ENCODE measurements around the gene RPLP2. TPM values are rescaled to one million over a fixed set of nuclear protein-coding genes. Genes with fewer than 3 reads are reported as not detected.
A peak's percentile ranks its signal among the peaks of the same experiment; 100 is the strongest.

Gene RPLP2
- total RNA-seq, 1 donor from 2014 or later, result 663 TPM

DNA sequence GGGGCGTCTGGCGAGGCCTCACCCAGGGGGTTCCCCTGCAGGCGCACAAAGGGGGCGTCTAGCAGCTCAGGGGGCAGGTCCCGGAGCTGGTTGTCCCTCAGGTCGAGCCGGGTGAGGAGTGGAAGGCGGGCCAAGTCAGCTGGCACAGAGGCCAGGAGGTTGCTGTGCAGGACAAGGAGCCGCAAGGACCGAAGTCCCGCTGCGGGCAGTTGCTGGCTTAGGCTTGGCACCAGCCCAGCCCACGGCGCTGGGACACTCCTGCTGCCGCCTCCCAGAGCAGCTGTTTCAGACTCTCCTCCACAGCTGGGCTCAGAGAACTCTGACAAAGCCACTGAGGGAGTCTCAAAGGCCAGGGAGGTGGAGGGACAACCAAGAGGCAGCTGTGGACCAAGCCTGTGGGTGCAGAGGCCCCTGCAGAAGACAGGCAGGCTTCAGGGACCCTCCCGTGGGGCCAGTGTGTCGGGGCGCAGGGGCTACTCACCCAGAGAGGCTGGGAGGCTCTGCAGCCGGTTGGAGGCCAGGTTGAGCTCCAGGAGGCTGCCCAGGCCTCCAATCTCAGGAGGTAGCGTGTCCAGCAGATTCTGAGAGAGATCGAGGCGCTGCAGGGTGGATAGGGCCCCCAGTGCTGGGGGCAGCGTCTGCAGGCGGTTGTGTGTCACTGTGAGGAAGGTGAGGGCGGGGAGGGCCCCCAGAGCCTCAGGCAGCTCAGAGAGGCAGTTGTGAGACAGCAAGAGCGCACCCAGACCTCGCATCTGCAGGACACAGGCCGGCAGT is 6.9 kb upstream of the RPLP2 start:
- no peak overlapping the region for H3K4me3 ChIP-seq (ENCODE audit: low read depth, low read length)
- TF ChIP-seq, protein P1, sequence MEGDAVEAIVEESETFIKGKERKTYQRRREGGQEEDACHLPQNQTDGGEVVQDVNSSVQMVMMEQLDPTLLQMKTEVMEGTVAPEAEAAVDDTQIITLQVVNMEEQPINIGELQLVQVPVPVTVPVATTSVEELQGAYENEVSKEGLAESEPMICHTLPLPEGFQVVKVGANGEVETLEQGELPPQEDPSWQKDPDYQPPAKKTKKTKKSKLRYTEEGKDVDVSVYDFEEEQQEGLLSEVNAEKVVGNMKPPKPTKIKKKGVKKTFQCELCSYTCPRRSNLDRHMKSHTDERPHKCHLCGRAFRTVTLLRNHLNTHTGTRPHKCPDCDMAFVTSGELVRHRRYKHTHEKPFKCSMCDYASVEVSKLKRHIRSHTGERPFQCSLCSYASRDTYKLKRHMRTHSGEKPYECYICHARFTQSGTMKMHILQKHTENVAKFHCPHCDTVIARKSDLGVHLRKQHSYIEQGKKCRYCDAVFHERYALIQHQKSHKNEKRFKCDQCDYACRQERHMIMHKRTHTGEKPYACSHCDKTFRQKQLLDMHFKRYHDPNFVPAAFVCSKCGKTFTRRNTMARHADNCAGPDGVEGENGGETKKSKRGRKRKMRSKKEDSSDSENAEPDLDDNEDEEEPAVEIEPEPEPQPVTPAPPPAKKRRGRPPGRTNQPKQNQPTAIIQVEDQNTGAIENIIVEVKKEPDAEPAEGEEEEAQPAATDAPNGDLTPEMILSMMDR (conservative IDR thresholded peaks at IDR 0.05; ENCODE audit: low read depth, low read length), result no peak

DNA sequence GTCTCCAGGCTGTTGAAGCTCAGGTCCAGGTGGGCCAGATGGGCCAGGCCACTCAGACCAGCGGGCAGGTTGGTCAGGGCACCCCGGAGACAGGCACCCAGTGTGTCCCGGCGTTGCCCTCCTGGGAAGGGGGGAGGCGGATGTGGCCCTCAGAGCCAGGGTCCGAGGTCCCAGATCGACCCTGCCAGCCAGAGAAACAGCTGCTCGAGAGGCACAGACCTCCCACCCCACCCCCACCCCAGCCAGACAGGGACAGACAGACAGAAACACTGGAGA is 6.4 kb upstream of the RPLP2 start:
- H3K4me3 ChIP-seq (ENCODE audit: low read depth, low read length), result no peak overlapping the region
- TF ChIP-seq, protein P1 (conservative IDR thresholded peaks at IDR 0.05; ENCODE audit: low read depth, low read length), result no peak

More for the DNA sequence above, 6.9 kb upstream of the RPLP2 start:
- no peak for DNase-seq (ENCODE audit: low read depth)

DNA sequence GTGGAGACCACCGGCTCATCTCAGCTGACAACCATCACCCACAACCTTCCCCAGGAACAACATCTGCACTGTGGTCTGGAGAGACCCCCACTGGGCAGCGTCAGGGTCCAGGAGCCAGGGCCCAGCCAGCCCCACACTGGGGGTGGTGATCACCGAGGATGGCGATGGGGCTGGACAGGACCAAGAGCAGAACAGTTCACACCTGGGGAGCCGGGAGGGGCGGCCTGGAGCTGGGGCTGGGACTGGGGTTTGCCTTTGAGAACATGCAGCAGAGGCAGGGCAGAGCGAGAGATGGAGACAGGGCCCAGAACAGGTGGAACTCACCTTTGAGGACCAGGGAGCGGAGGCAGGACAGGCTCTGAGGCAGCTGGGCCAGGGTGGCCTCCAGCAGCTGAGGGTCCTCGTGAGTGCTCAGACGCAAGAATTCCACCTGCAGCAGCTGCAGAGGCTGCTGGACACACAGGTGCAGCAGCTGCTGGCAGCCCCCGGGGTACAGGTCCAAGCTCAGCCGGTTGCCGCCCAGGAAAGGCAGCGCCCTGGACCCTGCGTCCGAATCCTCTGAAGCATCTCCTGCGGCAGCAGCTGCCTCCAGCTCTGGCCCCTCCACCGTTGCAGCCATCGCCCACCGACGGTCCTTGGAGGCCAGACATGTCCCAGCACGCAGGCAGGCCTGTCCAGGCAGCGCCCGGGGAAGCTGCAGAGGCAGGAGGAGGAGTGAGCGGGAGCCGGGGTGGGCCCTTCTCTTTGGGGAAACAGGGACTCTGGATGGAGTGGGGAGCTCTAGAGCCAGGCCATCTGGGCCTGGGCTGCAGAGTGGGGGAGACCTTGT is 5.8 kb upstream of the RPLP2 start:
- TF ChIP-seq, protein P1 (conservative IDR thresholded peaks at IDR 0.05; ENCODE audit: low read depth, low read length), result no peak
- DNase-seq (ENCODE audit: low read depth), result no peak

More for the DNA sequence above, 6.4 kb upstream of the RPLP2 start:
- DNase-seq (ENCODE audit: low read depth), result no peak

DNA sequence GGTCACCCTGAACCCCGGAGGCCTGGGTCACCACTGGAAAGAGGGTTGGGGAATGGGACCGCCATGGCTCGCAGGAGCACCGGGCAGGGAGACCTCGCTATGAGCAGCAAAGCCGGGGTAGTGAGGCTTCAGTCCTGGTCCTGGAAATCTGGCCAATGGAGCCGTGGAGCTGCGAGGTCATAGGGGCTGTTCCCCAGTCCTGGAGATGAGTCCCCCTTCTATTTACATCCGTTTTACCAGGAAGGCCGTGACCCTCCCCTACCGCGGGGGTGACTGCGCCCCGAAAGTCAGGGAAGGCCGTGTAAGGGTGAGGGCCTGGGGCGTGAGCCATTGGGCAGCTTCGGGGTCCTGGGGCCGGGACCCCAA is 5.2 kb upstream of the RPLP2 start:
- no peak for DNase-seq (ENCODE audit: low read depth)
- peak overlapping the region; percentile 70 for H3K4me3 ChIP-seq (ENCODE audit: low read depth, low read length)
- TF ChIP-seq, protein P1 (conservative IDR thresholded peaks at IDR 0.05; ENCODE audit: low read depth, low read length), result no peak

More for the DNA sequence above, 5.8 kb upstream of the RPLP2 start:
- H3K4me3 ChIP-seq (ENCODE audit: low read depth, low read length), result peak overlapping the region; percentile 70

DNA sequence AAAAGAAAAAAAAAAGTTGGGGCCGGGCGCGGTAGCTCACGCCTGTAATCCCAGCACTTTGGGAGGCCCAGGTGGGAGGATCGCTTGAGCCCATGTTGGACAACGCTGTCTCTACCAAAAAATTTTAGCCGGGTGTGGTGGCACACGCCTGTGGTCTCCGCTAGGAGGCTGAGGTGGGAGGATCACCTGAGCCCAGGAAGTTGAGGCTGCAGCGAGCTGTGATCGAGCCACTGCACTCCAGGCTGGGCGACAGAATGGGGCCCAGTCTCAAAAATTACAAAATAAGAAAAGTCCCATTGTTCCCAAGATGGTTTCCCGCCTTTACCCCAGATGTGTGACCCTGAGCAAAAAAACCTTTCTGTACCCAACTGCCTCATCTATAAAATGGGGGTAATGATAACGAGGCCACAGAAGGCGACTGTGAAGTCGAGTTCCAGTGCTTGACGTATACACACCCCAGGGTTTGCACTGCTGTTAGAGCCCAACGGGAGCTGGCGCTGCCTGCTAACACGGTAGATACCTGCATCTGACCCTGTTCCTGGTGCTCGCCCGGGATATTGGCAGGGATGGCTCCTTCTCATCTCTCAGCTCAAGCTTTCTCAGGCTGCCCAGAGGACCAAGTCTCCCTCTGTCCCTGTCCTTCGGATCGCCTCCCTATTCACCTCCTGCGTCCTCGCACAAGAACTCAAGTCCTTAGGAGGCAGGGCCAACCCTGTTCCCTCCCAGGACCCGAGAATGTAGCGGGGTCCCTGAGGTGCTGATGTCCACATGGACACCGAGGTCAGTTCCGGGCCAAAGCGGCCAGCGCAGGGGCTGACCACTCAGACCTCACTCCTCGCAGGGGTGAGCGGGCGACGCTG is 1.1 kb upstream of the RPLP2 start:
- peak overlapping the region; percentile 96 for H3K4me3 ChIP-seq (ENCODE audit: low read depth, low read length)
- no peak for DNase-seq (ENCODE audit: low read depth)
- TF ChIP-seq, protein P1 (conservative IDR thresholded peaks at IDR 0.05; ENCODE audit: low read depth, low read length), result no peak

DNA sequence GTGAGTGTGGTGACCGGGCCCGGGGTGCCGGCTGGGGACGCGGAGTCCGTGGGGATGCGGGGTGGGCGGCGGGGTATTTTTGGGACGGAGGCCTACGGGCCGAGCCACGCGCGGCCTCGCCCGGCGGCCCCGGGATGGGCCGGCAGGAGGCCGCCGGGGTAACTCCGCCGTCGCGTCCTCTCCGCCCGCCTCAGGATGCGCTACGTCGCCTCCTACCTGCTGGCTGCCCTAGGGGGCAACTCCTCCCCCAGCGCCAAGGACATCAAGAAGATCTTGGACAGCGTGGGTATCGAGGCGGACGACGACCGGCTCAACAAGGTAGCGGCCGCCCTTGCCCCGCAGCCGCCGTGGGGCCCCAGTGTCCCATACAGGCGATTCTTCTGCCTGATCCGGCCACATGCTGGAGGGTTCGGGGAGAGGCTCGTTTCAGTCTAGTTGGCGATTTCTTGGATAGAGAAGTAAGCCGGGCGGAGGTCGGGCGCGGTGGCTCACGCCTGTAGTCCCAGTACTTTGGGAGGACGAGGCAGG is 337 bp downstream of the RPLP2 start:
- H3K4me3 ChIP-seq (ENCODE audit: low read depth, low read length), result peak overlapping the region; percentile 96
- DNase-seq (ENCODE audit: low read depth), result no peak
- TF ChIP-seq, protein P1 (conservative IDR thresholded peaks at IDR 0.05; ENCODE audit: low read depth, low read length), result no peak
